ENCODE data around the gene HTR3E. TPM values are rescaled to one million over a fixed set of nuclear protein-coding genes. Genes with fewer than 3 reads are reported as not detected.
"Not testable (repeated sequence)": the region's sequence is repeated elsewhere in the genome, so short reads cannot be mapped to it uniquely, and the experiment has no call there.

The HTR3E gene
- total RNA-seq, 6 experiments from 2014 or later, result not detected

DNA sequence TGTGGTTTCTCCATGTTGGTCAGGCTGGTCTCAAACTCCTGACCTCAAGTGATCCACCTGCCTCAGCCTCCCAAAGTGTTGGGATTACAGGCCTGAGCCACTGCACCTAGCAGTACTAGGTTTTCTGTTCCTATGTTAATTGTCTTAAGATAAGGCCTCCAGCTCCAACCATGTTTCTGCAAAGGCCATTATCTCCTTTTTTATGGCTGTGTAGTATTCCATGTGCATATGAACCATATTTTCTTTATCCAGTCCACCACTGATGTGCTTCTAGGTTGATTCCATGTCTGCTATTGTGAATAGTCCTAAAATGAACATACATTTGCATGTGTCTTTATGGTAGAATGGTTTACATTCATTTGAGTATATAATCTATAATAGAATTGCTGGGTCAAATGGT lies 34.2 kb upstream of the HTR3E start:
- Mint-ChIP-seq H3K27ac (no peak overlapping the region), H3K27me3 (ENCODE audit: insufficient read depth) (peaks cover 7% of the 10 kb centered on the region), H3K4me3 (no peak overlapping the region), H3K4me1 (ENCODE audit: low read depth) (peaks cover 37% of the 10 kb centered on the region), H3K9me3 (no peaks in the 10 kb centered on the region), H3K36me3 (ENCODE audit: low read depth) (no peaks in the 10 kb centered on the region)
- TF ChIP-seq, protein P1, sequence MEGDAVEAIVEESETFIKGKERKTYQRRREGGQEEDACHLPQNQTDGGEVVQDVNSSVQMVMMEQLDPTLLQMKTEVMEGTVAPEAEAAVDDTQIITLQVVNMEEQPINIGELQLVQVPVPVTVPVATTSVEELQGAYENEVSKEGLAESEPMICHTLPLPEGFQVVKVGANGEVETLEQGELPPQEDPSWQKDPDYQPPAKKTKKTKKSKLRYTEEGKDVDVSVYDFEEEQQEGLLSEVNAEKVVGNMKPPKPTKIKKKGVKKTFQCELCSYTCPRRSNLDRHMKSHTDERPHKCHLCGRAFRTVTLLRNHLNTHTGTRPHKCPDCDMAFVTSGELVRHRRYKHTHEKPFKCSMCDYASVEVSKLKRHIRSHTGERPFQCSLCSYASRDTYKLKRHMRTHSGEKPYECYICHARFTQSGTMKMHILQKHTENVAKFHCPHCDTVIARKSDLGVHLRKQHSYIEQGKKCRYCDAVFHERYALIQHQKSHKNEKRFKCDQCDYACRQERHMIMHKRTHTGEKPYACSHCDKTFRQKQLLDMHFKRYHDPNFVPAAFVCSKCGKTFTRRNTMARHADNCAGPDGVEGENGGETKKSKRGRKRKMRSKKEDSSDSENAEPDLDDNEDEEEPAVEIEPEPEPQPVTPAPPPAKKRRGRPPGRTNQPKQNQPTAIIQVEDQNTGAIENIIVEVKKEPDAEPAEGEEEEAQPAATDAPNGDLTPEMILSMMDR (IDR thresholded peaks at IDR 0.05), result no peak
- no peak for DNase-seq

DNA sequence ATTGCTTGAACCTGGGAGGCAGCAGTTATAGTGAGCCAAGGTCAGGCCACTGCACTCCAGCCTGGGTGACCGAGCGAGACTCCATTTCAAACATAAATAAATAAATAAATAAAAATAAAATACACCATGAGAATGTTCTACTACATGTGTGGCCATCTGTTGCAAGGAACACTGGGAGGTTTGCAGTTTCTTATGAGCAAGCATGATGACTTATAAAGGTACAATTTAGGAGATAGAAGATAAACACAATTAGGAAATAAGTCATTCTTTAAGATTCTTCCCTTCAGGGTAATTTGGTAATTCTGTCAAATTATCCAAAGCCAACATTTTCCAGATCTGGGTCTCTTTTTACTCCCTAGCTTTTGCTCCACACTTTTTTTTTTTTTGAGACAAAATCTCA lies 30.7 kb upstream of the HTR3E start:
- peaks cover 28% of the 10 kb centered on the region for H3K4me1 Mint-ChIP-seq (ENCODE audit: low read depth)
- TF ChIP-seq, protein P1 (IDR thresholded peaks at IDR 0.05), result no peak
- H3K27me3 Mint-ChIP-seq (ENCODE audit: insufficient read depth), result peaks cover 4% of the 10 kb centered on the region
- DNase-seq, result peak; percentile 51
- H3K36me3 Mint-ChIP-seq (ENCODE audit: low read depth), result peaks cover 13% of the 10 kb centered on the region
- H3K9me3 Mint-ChIP-seq, result peaks cover 8% of the 10 kb centered on the region
- H3K4me3 Mint-ChIP-seq, result no peak overlapping the region
- no peak overlapping the region for H3K27ac Mint-ChIP-seq

DNA sequence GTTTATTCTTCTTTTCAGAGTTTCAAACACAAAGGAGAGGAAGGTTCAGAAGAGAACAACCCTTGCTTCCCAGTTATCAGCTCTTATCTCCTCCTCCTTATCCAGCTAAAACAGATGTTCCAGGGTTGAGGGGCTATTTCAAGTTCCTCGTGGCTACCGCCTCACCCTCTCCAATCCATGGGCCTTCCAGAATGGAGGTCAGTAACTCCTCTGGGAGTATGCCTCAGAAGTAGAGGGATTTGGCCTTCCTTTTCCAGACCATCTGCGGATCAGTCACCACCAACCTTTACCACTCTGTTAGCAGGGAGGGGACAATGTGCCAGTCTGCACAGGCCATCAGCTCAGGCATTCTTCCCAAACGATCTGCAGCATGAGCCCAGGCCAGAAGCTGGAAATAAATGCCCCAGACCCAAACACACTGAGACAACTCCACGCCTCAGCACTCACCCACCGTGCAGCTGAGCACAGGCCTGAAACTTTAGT lies 29.2 kb upstream of the HTR3E start:
- Mint-ChIP-seq H3K27ac (no peak overlapping the region), H3K27me3 (ENCODE audit: insufficient read depth) (peaks cover 4% of the 10 kb centered on the region), H3K4me1 (ENCODE audit: low read depth) (peaks cover 28% of the 10 kb centered on the region), H3K9me3 (peaks cover 8% of the 10 kb centered on the region), H3K36me3 (ENCODE audit: low read depth) (peaks cover 13% of the 10 kb centered on the region), H3K4me3 (no peak overlapping the region)
- TF ChIP-seq, protein P1 (IDR thresholded peaks at IDR 0.05), result no peak
- DNase-seq, result no peak

DNA sequence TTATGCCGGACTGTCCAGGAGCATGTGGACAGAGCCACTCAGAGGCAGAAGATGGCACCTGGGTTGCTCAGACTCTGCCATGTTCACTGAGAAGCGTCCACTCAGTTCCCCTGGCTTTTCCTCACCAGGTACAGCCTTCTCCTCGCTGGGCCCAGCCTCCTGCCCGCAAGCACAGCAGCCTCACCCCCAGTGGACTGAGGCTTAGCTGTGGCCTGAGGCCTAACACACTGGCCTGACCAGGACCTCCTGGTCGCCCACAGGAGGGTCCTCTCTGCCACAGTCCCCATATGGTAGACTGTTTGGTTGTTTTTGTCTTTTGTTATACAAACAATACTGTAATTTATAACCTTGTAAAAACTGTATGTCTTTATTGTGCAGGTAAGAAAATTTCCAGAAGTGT lies 28.5 kb upstream of the HTR3E start:
- peaks cover 6% of the 10 kb centered on the region for H3K27me3 Mint-ChIP-seq (ENCODE audit: insufficient read depth)
- H3K4me3 Mint-ChIP-seq, result no peak overlapping the region
- peaks cover 29% of the 10 kb centered on the region for H3K4me1 Mint-ChIP-seq (ENCODE audit: low read depth)
- TF ChIP-seq, protein P1 (IDR thresholded peaks at IDR 0.05), result no peak
- peaks cover 8% of the 10 kb centered on the region for H3K9me3 Mint-ChIP-seq
- H3K36me3 Mint-ChIP-seq (ENCODE audit: low read depth), result peaks cover 13% of the 10 kb centered on the region
- no peak for DNase-seq
- H3K27ac Mint-ChIP-seq, result no peak overlapping the region

DNA sequence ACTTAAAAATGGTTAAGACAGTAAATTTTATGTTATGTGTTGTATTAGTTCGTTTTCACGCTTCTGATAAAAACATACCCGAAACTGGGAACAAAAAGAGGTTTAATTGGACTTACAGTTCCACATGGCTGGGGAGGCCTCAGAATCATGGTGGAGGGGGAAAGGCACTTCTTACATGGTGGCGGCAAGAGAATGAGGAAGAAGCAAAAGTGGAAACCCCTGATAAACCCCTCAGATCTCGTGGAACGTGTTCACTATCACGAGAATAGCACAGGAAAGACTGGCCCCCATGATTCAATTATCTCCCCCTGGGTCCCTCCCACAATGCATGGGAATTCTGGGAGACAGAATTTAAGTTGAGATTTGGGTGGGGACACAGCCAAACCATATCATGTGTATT lies 25.7 kb upstream of the HTR3E start:
- Mint-ChIP-seq H3K4me1 (ENCODE audit: low read depth) (peaks cover 27% of the 10 kb centered on the region), H3K27me3 (ENCODE audit: insufficient read depth) (peaks cover 15% of the 10 kb centered on the region), H3K36me3 (ENCODE audit: low read depth) (peaks cover 13% of the 10 kb centered on the region)
- H3K27ac Mint-ChIP-seq, H3K9me3 Mint-ChIP-seq, DNase-seq, H3K4me3 Mint-ChIP-seq: not testable (repeated sequence)

DNA sequence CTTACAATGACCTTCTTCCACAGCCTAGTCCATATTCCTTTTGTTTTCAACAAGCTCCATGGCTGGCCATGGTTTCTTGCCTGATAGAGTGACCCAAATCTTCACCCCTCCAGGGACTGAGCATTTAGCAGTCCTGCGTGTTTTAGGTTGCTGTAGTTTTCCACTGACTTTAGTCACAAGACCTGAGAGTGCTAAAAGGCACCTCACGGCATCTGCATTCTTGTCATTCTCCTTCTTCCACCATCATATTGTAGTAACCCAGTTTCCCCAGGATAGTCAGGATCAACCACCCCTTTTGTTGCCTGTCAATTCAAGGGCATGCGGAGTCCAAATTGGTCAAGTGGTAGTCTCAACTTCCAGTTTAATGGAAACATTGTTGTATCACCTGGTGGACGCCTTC lies 23.2 kb upstream of the HTR3E start:
- TF ChIP-seq, protein P1 (IDR thresholded peaks at IDR 0.05), result no peak
- Mint-ChIP-seq H3K4me3 (no peak overlapping the region), H3K4me1 (ENCODE audit: low read depth) (peaks cover 15% of the 10 kb centered on the region), H3K9me3 (peaks cover 6% of the 10 kb centered on the region), H3K27me3 (ENCODE audit: insufficient read depth) (peaks cover 17% of the 10 kb centered on the region), H3K36me3 (ENCODE audit: low read depth) (peaks cover 12% of the 10 kb centered on the region), H3K27ac (no peak overlapping the region)
- DNase-seq, result no peak
